ENCODE measurements around the gene PDE4D.
"Not testable (repeated sequence)": the region's sequence is repeated elsewhere in the genome, so short reads cannot be mapped to it uniquely, and the experiment has no call there.

The PDE4D gene

GRCh38 chr5:59609501-59610265 is 283.8 kb downstream of the PDE4D start:
- in situ Hi-C loops (cut with MboI; ENCODE audit: low pct_unique_long_range_greater_than_20kb, low sequenced_read_pairs) = no loop called here
- peak; percentile 40 for DNase-seq

GRCh38 chr5:59608745-59609144 is 284.8 kb downstream of the PDE4D start:
- DNase-seq = peak; percentile 48

GRCh38 chr5:59607138-59607765 is 286.3 kb downstream of the PDE4D start:
- in situ Hi-C loops (cut with MboI; ENCODE audit: low pct_unique_long_range_greater_than_20kb, low sequenced_read_pairs) = no loop called here
- DNase-seq = no peak

More at GRCh38 chr5:59608745-59609144, 284.8 kb downstream of the PDE4D start:
- in situ Hi-C loops (cut with MboI; ENCODE audit: low pct_unique_long_range_greater_than_20kb, low sequenced_read_pairs) = no loop called here

GRCh38 chr5:59605915-59606314 is 287.6 kb downstream of the PDE4D start:
- no peak for DNase-seq
- in situ Hi-C loops (cut with MboI; ENCODE audit: low pct_unique_long_range_greater_than_20kb, low sequenced_read_pairs) = no loop called here

- DNase-seq = no peak
- in situ Hi-C loops (cut with MboI; ENCODE audit: low pct_unique_long_range_greater_than_20kb, low sequenced_read_pairs) = no loop called here
Observed at GRCh38 chr5:59604111-59604510, 289.4 kb downstream of the PDE4D start.

- no peak for DNase-seq
Observed at GRCh38 chr5:59600998-59601397, 292.5 kb downstream of the PDE4D start.

GRCh38 chr5:59600153-59600552 is 293.4 kb downstream of the PDE4D start:
- no peak for DNase-seq
- in situ Hi-C loops (cut with MboI; ENCODE audit: low pct_unique_long_range_greater_than_20kb, low sequenced_read_pairs) = no loop called here

More at GRCh38 chr5:59600998-59601397, 292.5 kb downstream of the PDE4D start:
- in situ Hi-C loops (cut with MboI; ENCODE audit: low pct_unique_long_range_greater_than_20kb, low sequenced_read_pairs) = no loop called here

- no peak for DNase-seq
- in situ Hi-C loops (cut with MboI; ENCODE audit: low pct_unique_long_range_greater_than_20kb, low sequenced_read_pairs) = no loop called here
Observed at GRCh38 chr5:59599729-59600128, 293.8 kb downstream of the PDE4D start.

GRCh38 chr5:59598547-59598874 is 295.0 kb downstream of the PDE4D start:
- peak; percentile 34 for DNase-seq
- in situ Hi-C loops (cut with MboI; ENCODE audit: low pct_unique_long_range_greater_than_20kb, low sequenced_read_pairs) = no loop called here

GRCh38 chr5:59597690-59598546 is 295.6 kb downstream of the PDE4D start:
- DNase-seq = no peak
- in situ Hi-C loops (cut with MboI; ENCODE audit: low pct_unique_long_range_greater_than_20kb, low sequenced_read_pairs) = no loop called here

GRCh38 chr5:59596586-59597350 is 296.8 kb downstream of the PDE4D start:
- in situ Hi-C loops (cut with MboI; ENCODE audit: low pct_unique_long_range_greater_than_20kb, low sequenced_read_pairs) = no loop called here
- DNase-seq = no peak

- DNase-seq; in situ Hi-C loops (cut with MboI; ENCODE audit: low pct_unique_long_range_greater_than_20kb, low sequenced_read_pairs): not testable (repeated sequence)
Observed at GRCh38 chr5:59594118-59594517, 299.4 kb downstream of the PDE4D start.

- DNase-seq = no peak
- in situ Hi-C loops (cut with MboI; ENCODE audit: low pct_unique_long_range_greater_than_20kb, low sequenced_read_pairs) = no loop called here
Observed at GRCh38 chr5:59593439-59594007, 300.0 kb downstream of the PDE4D start.

- in situ Hi-C loops (cut with MboI; ENCODE audit: low pct_unique_long_range_greater_than_20kb, low sequenced_read_pairs) = no loop called here
- DNase-seq = no peak
Observed at GRCh38 chr5:59592101-59592500, 301.4 kb downstream of the PDE4D start.

GRCh38 chr5:59591162-59591561 is 302.4 kb downstream of the PDE4D start:
- no peak for DNase-seq
- in situ Hi-C loops (cut with MboI; ENCODE audit: low pct_unique_long_range_greater_than_20kb, low sequenced_read_pairs) = no loop called here

- in situ Hi-C loops (cut with MboI; ENCODE audit: low pct_unique_long_range_greater_than_20kb, low sequenced_read_pairs) = no loop called here
- no peak for DNase-seq
Observed at GRCh38 chr5:59588922-59589321, 304.6 kb downstream of the PDE4D start.

GRCh38 chr5:59587489-59588337 is 305.8 kb downstream of the PDE4D start:
- in situ Hi-C loops (cut with MboI; ENCODE audit: low pct_unique_long_range_greater_than_20kb, low sequenced_read_pairs) = no loop called here
- DNase-seq = peak; percentile 70

GRCh38 chr5:59586841-59587240 is 306.7 kb downstream of the PDE4D start:
- no peak for DNase-seq
- in situ Hi-C loops (cut with MboI; ENCODE audit: low pct_unique_long_range_greater_than_20kb, low sequenced_read_pairs) = no loop called here
